GM15510 (cell line): ENCODE data around the gene RNF157.

Experiments
- POLR2A ChIP-seq: IDR thresholded peaks from 3 replicates; pipeline ENCODE4 v1.6.1; 2011; ENCODE audit warnings: borderline replicate concordance; ENCODE audit not compliant: insufficient read length; ENCODE audit errors: extremely low read depth

Gene RNF157

GRCh38 chr17:76248013-76248782, 7.9 kb upstream of the RNF157 start:
- no peak for TF ChIP-seq POLR2A

GRCh38 chr17:76247304-76247703, 7.0 kb upstream of the RNF157 start:
- TF ChIP-seq POLR2A: no peak

GRCh38 chr17:76246080-76247066, 6.1 kb upstream of the RNF157 start:
- peak; percentile 50 for TF ChIP-seq POLR2A

- no peak for TF ChIP-seq POLR2A
Observed at GRCh38 chr17:76243826-76244679, 3.8 kb upstream of the RNF157 start.

- no peak for TF ChIP-seq POLR2A
Observed at GRCh38 chr17:76241691-76242255, 1.5 kb upstream of the RNF157 start.

- no peak for TF ChIP-seq POLR2A
Observed at GRCh38 chr17:76241204-76241538, 878 bp upstream of the RNF157 start.

GRCh38 chr17:76239538-76240274, 587 bp downstream of the RNF157 start:
- no peak for TF ChIP-seq POLR2A

GRCh38 chr17:76238847-76239537, 1.3 kb downstream of the RNF157 start:
- no peak for TF ChIP-seq POLR2A

- TF ChIP-seq POLR2A: no peak
Observed at GRCh38 chr17:76237859-76238313, 2.4 kb downstream of the RNF157 start.

GRCh38 chr17:76236603-76237002, 3.7 kb downstream of the RNF157 start:
- no peak for TF ChIP-seq POLR2A

GRCh38 chr17:76235883-76236282, 4.4 kb downstream of the RNF157 start:
- no peak for TF ChIP-seq POLR2A

- TF ChIP-seq POLR2A: no peak
Observed at GRCh38 chr17:76234354-76234679, 6.0 kb downstream of the RNF157 start.

GRCh38 chr17:76233588-76234353, 6.5 kb downstream of the RNF157 start:
- no peak for TF ChIP-seq POLR2A

GRCh38 chr17:76232342-76232741, 8.0 kb downstream of the RNF157 start:
- no peak for TF ChIP-seq POLR2A
